ENCODE data around the gene TEX261. TPM values are rescaled to one million over a fixed set of nuclear protein-coding genes. Genes with fewer than 3 reads are reported as not detected.
"Not testable (repeated sequence)": the region's sequence is repeated elsewhere in the genome, so short reads cannot be mapped to it uniquely, and the experiment has no call there.

TEX261 gene
- total RNA-seq, 2 donors from 2014 or later = 16.6 to 19.1 TPM

DNA sequence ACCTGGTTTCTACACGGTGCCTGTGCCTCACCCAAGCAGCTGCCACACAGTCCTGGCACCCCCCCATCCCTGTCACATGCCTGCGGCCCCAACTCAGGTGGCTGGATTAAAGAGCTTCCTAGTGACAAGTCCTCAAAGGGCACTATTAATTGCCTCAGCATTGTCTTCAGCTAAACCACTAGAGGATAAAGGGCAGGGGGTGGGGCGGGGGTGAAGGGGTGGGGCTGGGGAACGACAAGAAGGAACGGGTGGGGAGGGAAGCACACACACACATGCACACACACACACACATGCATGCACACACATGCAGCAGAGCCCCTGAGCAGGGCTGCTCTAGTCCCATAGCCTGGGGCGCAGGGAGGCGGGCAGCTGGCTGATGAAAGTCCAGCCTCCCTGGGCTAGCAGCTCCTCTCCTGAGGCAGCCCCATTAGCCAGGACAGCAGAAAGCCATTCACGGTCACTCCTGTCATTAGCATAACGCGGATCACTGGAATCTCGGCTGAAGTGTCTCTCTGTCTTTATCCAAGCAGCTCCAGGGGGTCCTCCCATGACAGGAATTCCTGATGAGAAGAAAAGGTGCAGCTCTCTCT lies 7.4 kb upstream of the TEX261 start:
- H3K36me3 ChIP-seq (replicated peaks in 1 of 2; ENCODE audit: insufficient read depth in 1 of 2, low read depth in 2 of 2) = no peaks in the 10 kb centered on the region
- peaks cover 8% of the 10 kb centered on the region for H3K4me1 ChIP-seq
- intact Hi-C loops (cut with DNase I) = no loop called here
- no peaks in the 10 kb centered on the region for H3K27me3 ChIP-seq
- DNase-seq (no peak), ATAC-seq (no peak)
- H3K9me3 ChIP-seq = no peaks in the 10 kb centered on the region
- no peak overlapping the region for H3K27ac ChIP-seq
- WGBS, 2 donors = 33 to 46% methylated on average over 6 to 11 of the region's 11 CpGs
- H3K4me3 ChIP-seq = no peak overlapping the region
- no peak for TF ChIP-seq POLR2A (IDR thresholded peaks at IDR 0.05)
- TF ChIP-seq, protein P1, sequence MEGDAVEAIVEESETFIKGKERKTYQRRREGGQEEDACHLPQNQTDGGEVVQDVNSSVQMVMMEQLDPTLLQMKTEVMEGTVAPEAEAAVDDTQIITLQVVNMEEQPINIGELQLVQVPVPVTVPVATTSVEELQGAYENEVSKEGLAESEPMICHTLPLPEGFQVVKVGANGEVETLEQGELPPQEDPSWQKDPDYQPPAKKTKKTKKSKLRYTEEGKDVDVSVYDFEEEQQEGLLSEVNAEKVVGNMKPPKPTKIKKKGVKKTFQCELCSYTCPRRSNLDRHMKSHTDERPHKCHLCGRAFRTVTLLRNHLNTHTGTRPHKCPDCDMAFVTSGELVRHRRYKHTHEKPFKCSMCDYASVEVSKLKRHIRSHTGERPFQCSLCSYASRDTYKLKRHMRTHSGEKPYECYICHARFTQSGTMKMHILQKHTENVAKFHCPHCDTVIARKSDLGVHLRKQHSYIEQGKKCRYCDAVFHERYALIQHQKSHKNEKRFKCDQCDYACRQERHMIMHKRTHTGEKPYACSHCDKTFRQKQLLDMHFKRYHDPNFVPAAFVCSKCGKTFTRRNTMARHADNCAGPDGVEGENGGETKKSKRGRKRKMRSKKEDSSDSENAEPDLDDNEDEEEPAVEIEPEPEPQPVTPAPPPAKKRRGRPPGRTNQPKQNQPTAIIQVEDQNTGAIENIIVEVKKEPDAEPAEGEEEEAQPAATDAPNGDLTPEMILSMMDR (IDR thresholded peaks at IDR 0.05) = no peak

DNA sequence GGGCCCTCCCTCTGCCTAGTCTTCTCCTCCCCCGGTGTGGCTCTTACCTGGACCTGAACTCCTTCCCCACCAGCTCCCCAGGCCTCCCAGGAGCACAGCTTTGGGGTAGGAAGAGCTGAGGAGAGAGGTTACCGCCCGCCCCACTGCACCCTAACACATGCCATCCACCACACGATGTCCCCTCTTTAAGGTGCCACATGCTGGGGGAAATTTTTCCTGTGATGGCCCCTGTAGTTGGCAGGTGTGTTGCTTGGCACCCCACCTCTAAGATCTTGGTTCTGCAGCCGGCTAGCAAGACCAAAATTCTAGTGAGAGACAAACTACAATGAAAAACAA lies 6.9 kb upstream of the TEX261 start:
- H3K36me3 ChIP-seq (replicated peaks in 1 of 2; ENCODE audit: insufficient read depth in 1 of 2, low read depth in 2 of 2) = no peaks in the 10 kb centered on the region
- intact Hi-C loops (cut with DNase I) = no loop called here
- H3K9me3 ChIP-seq = no peaks in the 10 kb centered on the region
- 58 to 65% methylated on average over 5 of the region's 5 CpGs for WGBS, 2 donors
- no peak for TF ChIP-seq POLR2A (IDR thresholded peaks at IDR 0.05)
- TF ChIP-seq, protein P1 (IDR thresholded peaks at IDR 0.05) = no peak
- DNase-seq (no peak), ATAC-seq (no peak)
- peaks cover 8% of the 10 kb centered on the region for H3K4me1 ChIP-seq
- no peaks in the 10 kb centered on the region for H3K27me3 ChIP-seq
- H3K4me3 ChIP-seq = no peak overlapping the region
- H3K27ac ChIP-seq = no peak overlapping the region

DNA sequence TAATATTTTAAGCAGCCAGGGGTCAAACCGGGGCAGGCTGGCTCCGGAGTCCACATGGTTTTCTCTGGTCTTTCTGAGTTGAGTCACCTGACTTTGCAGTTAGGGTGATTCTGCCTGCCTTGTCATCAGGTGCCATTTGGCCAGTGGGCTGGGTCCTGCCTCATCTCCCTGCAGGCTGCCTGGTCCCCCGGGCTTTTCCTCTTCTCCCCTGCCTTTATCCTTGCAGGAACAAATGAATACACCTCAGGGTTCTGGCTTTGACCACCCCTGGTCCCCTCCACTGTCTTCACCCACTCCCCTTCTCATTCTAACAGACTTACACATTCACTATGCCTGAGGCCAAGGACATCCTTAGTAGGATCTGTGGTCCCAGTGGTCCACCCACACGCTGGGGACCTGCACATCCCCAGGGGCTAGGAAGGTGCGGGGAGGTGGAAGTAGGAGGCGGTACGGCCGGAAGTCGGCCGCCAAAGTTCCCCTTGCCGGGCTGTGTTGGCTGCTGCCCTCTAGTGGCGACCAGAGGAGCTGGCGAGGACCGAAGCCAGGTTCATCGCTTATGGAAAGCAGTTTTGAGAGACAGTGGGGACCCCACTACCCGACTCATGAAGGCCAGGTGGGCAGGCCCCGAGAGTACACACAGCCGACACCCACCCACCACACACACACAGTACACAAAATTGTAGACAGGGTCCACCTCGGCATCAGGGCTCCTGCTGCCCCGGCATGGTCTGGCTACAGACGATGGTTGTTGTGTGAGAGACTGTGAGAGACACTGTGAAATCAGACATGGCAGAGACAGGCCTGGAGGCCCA lies 6.3 kb upstream of the TEX261 start:
- DNase-seq (peak; percentile 72 to 81 (median 80)), ATAC-seq (peak; percentile 91)
- Histone ChIP-seq H3K27ac (no peak overlapping the region), H3K4me1 (peaks cover 8% of the 10 kb centered on the region), H3K4me3 (no peak overlapping the region), H3K9me3 (no peaks in the 10 kb centered on the region), H3K27me3 (no peaks in the 10 kb centered on the region), H3K36me3 (replicated peaks in 1 of 2; ENCODE audit: insufficient read depth in 1 of 2, low read depth in 2 of 2) (no peaks in the 10 kb centered on the region)
- no peak for TF ChIP-seq POLR2A (IDR thresholded peaks at IDR 0.05)
- TF ChIP-seq, protein P1 (IDR thresholded peaks at IDR 0.05) = peak; percentile 84 to 98 (median 86)
- 20 to 47% methylated on average over 4 to 21 of the region's 21 CpGs for WGBS, 2 donors
- intact Hi-C loops (cut with DNase I) = no loop called here

DNA sequence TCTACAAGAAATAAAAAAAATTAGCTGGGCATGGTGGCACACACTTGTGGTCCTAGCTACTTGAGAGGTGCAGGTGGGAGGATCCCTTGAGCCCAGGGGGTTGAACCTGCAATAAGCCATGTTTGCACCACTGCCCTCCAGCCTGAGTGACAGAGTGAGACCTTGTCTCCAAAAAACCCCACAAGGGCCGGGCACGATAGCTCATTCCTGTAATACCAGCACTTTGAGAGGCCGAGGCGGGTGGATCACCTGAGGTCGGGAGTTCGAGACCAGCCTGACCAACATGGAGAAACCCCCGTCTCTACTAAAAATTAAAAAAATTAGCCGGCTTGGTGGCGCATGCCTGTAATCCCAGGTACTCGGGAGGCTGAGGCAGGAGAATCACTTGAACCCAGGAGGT lies 5.3 kb upstream of the TEX261 start:
- H3K27ac ChIP-seq; H3K27me3 ChIP-seq; H3K9me3 ChIP-seq; intact Hi-C loops (cut with DNase I); H3K4me3 ChIP-seq; DNase-seq; H3K36me3 ChIP-seq (replicated peaks in 1 of 2; ENCODE audit: insufficient read depth in 1 of 2, low read depth in 2 of 2); ATAC-seq: not testable (repeated sequence)
- 85 to 87% methylated on average over 9 to 10 of the region's 10 CpGs for WGBS, 2 donors
- peaks cover 17% of the 10 kb centered on the region for H3K4me1 ChIP-seq

GRCh38 chr2:70999362-70999761 lies 4.7 kb upstream of the TEX261 start:
- H3K27me3 ChIP-seq = no peaks in the 10 kb centered on the region
- WGBS, 2 donors = 51 to 78% methylated on average over 2 of the region's 2 CpGs
- intact Hi-C loops (cut with DNase I) = no loop called here

DNA sequence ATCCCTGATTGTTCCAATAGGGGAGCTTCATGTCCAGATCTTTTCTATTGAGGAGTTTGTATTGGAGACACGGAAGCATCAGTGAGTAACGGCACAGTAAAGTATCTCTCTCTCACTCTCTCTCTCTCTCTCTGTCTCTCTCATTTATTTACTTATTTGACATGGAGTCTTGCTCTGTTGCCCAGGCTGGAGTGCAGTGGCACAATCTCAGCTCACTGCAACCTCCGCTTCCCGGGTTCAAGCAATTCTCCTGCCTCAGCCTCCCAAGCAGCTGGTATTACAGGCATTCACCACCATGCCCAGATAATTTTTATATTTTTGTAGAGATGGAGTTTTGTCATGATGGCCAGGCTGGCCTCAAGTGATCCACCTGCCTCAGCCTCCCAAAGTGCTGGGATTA lies 4.2 kb upstream of the TEX261 start:
- H3K9me3 ChIP-seq; H3K27ac ChIP-seq; DNase-seq; ATAC-seq; intact Hi-C loops (cut with DNase I); H3K27me3 ChIP-seq; H3K4me3 ChIP-seq; H3K36me3 ChIP-seq (replicated peaks in 1 of 2; ENCODE audit: insufficient read depth in 1 of 2, low read depth in 2 of 2): not testable (repeated sequence)
- WGBS, 2 donors = 80 to 88% methylated on average over 4 of the region's 4 CpGs
- H3K4me1 ChIP-seq = peaks cover 19% of the 10 kb centered on the region

More at GRCh38 chr2:70999362-70999761, 4.7 kb upstream of the TEX261 start:
- no peak overlapping the region for H3K4me3 ChIP-seq
- ATAC-seq (no peak), DNase-seq (no peak)
- H3K27ac ChIP-seq = no peak overlapping the region
- H3K36me3 ChIP-seq (replicated peaks in 1 of 2; ENCODE audit: insufficient read depth in 1 of 2, low read depth in 2 of 2) = no peaks in the 10 kb centered on the region
- no peaks in the 10 kb centered on the region for H3K9me3 ChIP-seq
- peaks cover 17% of the 10 kb centered on the region for H3K4me1 ChIP-seq
- TF ChIP-seq, protein P1 (IDR thresholded peaks at IDR 0.05) = no peak
- TF ChIP-seq POLR2A (IDR thresholded peaks at IDR 0.05) = no peak

Data from body of pancreas (tissue), 4 donors.